NCI-H345 treated with DMSO at 0.1 percent for 48 hours (cell line): ENCODE measurements around the gene FAM20C.

Experiments used
- DNase-seq: peaks from one replicate; lab custom pipeline; 2025; ENCODE audit not compliant: unreplicated experiment; lab: John Stamatoyannopoulos, UW

Gene FAM20C

DNA sequence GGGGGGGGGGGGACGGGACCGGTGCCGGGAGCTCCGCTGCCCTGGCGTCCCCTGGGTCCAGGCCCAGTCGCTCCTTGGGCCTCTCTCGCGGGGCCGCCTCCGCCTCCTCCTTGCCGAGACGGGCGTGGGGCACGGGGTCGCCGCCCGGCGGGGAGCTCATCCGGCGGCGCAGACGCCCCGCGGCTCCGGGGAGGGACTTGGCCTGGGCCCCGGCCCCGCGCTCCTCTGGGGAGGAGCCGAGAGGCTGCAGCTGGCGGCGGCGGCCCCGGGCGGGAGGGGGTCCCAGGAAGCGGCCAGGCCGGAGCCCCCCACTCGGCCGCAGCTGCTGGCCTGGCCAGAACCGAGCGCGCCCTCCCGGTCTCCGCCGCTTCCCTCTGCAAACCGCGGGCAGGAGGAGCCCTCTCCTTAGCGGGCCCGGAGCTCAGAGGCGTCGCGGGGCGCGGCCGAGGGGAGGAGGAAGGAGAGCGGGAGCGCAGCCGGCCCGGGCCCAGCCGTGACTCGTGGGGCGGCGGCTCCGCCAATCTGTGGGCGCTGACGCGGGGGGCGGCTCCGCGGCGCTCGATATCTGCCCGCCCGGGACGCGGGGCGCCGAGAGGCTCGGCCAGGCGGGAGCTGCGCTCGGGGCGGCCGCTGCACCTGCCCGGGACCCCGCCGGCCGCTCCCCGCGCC, at the start of gene FAM20C:
TSS of gene FAM20C (plus strand) at position 591 of the 669 bp plus-strand sequence. CDS start 629 bp downstream, outside the sequence.
- DNase-seq: peak; percentile 40

DNA sequence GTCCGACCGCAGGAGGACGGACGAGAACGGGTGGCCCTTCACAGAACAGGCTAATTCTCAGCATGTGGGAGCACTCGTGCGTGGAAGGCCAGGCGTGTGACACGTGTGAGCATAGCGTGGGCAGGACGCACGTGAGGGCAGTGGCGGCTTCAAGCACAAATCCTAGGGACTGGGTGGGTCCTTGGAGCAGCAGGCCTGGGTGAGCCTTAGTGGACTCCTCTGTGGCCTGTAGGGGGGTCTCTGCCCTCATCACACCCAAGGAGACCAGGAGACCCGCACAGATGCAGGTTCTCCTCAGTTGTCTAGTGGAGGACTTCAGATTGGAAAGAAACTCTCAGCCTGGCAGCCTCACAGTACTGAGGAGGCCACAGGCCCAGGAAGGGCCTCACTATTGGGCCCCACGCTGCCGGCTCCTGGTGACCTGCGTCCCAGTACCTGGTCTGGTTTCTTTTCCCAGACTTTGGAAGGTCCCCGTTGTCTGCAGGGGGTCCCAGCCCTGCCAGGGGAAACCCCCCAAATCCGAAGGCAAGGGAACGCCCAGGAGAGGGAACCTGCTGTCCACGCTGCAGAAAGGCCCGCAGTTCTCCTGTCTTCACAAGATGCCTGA, 49.1 kb upstream of the FAM20C start:
- DNase-seq: no peak

DNA sequence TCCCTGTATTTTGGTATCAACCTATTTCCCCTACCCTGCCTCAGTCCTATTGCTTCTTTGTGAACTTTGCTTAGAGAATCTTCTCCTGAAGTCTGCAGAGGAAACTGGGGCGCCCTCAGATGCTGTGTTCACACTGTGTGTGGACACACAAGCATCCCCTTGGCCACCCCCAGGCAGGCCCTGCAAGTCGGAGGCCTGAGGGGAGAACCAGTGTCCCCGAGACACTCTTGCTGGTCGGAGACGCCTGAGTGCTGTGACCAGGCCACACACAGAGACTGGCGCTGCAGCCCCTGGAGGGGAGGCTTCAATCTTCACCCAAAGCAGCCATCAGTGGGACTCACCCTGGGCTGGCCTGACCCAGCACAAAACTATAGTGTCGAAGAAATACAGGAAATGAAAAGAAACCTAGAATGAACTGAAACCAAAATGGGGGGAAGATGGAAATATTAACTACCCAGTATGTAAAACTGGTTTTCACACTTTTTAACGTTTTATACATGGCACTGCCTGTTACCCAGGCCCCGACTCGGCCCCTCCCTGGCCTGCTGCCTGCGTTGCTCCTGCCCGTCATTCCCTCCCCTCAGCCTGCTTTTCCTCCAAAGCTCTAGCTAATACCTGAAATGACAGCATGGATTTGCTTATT, 48.4 kb upstream of the FAM20C start:
- no peak for DNase-seq

DNA sequence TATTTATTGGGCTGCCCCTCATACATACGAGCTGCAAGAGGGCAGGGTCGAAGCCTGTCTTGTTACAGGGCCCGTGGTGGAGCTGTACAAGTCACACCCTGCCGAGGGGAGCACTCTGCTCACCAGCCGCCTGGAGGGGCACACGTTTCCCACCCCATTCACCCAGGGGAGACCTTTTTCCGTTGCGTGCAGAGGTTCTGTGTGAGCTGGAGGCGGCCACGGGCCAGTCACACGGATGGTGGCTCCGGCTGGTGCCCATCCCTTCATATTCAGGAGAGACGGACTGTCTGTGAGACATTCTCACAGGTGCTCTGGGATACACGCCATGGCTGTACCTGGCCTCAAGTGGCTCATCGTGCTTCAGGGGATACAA, 47.9 kb upstream of the FAM20C start:
- no peak for DNase-seq

DNA sequence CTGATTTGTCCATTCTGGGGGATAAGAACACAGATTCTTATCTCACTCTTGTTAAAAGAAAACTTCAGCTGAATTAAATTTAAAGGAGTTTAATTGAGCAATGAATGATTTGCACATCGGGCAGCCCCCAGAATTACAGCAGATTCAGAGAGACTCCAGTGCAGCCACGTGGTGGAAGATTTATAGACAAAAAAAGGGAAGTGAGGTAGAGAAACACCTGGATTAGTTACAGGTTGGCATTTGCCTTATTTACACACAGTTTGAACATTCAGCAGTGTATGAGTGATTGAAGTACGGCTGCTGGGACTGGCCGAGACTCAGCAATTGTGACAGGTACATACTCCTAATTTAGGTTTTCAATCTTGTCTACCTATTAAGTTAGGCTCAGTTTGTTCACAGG, 46.5 kb upstream of the FAM20C start:
- DNase-seq: no peak

DNA sequence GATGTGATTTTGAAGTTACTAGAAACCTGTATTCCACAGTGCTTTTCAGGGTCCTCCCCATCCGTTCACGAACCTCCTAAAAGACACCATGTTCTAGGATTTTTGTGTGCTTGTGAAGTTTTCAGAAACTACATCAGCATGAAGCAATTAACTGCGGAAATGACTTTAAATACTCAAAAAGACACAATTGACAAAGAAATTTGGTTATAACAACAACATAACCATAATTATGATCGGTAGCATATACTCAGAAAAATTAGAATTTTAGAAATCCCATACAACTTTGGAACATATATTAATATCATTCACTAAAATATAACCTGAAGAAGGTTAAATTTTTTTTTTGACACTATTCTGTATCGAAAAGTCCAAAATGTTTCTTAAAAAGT, 43.8 kb upstream of the FAM20C start:
- no peak for DNase-seq

DNA sequence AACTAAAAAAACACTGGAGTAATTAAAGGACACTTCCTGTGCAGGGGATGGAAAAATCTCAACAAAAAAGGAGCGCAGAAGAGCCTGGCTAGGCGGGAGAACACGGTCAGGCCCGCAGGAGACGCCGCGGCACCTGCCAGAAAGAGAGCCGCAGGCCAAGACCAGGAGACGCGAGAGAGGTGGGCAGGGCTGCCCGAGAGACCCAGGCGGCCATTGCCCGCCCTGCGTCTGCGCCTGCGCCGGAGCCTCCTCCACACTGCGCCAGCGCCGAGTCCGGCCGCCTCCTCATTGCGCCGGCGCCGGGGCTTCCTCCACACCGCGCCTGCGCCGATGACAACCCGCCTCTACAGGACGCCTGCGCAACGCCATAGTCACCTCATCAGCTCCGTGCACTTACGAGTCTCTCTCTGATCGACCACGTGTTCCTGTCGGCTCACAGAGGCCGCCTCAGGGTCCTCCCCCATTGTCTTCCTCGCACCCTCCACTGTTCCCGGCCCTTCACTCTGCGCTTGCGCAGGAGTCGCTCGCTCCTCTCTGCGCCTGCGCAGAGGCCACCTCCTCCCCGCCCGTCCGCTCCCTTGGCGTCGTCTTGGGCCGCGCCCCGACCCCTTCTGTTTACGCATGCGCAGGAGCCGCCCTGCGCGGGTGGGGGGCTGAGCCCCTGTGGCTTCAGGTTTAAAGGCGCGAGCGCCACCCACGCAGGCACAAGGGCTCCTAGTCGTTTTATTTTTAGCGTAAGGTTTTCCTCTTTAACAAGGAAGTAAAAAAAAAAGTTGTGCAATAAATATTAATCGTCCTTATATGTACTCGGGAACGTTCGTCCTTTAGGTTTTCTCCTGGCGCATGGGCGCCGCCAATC, 43.2 kb upstream of the FAM20C start:
- DNase-seq: peak; percentile 96

DNA sequence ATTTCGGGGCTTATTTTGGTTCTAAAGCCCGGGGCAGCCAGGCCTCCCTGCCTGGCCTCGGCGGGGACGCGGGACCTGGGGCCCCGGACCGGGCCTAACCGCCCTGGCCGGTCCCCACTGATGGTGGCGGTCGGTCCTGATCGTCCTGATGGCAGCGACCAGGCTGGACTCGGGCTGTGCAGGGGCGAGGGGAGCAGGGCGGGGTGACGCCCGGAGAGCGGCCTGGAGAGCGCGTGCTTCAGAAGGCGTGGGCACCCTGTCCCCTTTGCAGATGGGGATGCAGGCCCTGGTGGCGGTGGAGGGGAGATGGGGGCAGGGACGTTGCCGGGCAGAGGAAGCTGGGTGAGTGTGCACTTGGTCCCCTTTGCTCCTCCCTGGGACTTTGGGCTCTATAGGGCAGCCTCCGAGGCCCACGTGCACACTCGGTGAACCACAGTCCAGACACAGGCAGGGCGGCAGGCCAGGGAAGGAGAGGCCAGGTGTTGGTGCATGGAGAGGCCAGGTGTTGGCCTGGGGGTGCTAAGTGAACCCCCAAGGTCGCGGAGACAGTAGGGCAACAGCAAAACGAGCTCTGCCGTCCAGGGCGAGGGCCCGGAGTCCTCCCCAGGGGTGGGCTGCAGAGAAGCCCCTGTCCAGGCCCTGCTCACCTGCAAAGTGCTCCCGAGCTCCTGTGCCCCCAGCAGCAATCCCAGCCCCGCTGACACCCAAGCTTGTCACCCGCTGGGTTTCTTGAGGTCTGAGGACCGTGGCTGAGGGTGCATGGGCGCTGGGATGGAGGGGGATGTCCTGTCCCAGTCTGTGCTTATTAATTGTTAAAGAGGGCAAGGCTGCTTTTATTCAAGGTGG, 42.4 kb upstream of the FAM20C start:
- DNase-seq: no peak

DNA sequence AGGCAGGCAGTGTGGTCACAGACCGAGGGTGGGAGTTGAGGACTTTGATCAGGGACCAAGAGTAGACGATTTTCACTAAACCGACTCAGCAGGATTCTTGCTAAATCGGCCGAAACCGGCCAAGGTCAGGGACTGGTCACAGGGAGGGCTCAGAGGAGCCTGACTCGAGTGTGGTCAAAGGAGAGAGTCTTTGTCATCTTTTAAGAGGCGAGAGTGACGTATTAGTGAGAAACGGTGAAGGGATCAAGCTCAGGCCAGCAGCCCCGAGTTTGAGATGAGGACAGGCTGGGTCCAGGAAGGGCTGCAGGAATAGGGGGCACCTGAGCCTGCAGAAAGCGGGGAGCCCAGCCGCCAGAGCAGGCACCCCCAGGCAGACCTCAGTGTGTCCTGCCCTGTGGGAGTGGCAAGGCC, 41.6 kb upstream of the FAM20C start:
- DNase-seq: no peak

DNA sequence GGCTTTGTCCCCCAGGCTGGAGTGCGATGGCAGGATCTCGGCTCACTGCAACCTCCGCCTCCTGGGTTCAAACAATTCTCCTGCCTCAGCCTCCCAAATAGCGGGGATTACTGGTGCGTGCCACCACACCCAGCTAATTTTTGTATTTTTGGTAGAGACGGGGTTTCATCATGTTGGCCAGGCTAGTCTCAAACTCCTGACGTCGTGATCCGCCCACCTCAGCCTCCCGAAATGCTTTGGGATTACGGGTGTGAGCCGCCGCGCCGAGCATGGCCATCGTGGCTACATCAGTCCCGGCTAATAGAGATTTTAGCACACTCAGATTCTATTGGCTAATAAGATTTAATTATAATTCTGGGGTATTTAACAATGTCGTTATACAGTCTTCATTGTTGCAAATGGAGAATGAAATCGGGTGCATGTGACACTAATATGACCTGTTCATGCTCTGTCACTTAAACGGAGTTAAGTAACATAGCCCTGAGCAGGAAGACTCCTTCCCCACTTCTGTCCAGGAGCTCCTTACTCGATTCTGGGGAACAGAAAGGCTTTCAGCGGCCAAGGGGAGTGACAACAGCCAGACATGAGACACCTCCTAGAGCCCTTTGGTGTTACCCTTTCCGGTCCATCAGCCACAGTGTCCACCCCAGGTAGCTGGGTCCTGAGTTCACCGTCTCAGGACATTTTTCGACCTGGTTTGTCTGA, 40.9 kb upstream of the FAM20C start:
- DNase-seq: no peak

DNA sequence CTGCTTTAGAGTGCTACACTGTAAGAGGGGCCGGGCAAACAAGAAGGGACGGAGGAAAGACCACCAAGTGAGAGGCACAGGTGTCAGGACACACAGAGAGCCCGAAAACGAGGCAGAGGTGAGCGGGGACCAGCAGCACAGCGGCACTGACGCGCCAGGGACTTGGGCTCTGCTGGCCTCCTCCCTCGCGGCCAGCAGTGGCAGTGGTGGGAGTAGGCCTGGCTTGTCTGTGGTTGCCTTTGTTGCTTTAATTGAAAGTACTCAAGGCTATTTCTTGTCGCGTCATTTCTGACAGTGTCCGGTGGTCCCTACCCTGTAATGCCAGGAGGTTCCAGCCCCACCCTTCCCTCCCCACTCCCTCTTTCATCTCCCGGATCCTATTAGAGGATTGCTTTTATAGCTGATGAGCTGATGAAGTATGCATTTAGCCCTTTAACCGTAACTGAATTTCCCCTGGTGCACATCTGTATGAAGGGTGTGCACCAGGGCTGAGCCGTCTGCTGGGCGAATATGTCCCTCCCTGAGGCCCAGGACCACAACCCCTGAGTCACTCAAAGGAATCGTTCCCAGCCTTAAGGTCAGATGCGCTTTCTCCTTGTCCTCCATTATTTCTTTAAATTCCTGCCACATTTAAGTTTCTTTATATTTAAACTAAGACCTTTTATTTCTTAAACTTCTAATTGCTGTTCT, 39.5 kb upstream of the FAM20C start:
- no peak for DNase-seq

DNA sequence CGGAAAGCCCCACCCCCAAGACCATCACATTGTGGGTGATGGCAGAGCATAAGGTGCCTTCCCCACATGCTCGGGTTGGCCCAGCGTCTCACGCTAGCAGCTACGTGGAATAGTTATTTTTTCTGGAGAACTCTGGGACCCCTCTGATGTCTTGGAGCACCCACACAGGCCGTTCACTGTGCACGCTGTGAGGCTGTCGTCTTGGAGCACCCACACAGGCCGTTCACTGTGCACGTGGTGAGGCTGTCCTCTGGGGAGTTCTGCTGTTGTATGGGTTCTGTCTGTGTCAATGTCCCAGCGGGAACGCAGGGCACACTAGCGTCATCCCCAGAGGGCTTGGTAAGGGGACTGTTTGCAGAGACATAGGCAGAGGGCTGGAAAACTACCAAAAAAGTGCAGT, 38.8 kb upstream of the FAM20C start:
- no peak for DNase-seq

DNA sequence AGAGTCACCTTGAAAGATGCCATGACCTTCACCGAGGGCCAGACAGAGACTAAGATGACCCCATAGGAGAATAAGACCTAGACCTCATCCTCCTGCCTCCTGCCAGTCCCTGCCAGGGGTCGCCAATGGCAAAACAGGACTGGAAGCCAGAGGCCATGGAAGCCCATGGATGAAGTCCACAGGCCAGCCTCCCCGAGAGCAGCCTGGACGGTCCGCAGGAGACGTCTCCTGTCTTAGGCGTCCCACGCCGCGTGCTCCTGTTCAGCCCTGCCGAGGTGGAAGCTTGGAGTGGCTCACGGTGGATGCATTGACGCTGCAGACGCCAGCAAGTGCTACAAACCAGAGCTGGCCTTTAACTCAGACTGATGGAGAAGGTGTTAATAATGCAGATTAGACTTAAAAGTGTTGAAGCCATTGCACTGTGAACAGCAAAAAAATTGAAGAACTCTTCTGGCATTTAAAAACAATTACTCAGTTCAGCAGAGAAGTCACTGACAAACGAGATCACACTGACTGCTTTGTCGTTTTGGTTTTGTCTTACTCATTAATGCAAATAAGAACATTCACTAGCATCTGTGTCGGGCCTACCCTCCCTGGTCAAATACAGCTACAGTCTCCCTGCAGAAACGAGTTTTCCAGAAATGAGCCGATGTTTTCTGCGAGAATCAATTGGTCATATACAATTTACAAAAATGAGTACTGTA, 38.1 kb upstream of the FAM20C start:
- no peak for DNase-seq

DNA sequence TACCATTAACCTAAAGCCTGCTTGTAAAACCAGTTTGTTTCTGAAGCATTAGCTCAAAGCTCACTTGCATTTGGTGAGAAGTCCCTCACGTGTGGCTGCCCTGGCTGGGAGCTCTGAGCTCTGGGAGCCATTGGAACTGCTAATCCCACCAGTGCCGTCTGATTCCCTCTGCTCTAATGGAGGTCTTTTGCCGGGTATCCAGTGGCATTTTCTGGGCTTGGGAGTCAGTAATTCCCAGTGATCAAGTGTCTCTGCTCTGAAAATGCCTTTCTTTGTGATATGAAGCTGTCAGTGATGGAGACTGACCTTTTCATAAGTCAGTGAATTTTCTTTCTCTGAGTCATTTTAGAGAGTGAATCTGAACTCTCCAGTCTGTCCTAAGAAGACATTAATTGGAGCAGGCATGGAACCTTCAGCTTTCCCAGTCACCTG, 36.9 kb upstream of the FAM20C start:
- no peak for DNase-seq

DNA sequence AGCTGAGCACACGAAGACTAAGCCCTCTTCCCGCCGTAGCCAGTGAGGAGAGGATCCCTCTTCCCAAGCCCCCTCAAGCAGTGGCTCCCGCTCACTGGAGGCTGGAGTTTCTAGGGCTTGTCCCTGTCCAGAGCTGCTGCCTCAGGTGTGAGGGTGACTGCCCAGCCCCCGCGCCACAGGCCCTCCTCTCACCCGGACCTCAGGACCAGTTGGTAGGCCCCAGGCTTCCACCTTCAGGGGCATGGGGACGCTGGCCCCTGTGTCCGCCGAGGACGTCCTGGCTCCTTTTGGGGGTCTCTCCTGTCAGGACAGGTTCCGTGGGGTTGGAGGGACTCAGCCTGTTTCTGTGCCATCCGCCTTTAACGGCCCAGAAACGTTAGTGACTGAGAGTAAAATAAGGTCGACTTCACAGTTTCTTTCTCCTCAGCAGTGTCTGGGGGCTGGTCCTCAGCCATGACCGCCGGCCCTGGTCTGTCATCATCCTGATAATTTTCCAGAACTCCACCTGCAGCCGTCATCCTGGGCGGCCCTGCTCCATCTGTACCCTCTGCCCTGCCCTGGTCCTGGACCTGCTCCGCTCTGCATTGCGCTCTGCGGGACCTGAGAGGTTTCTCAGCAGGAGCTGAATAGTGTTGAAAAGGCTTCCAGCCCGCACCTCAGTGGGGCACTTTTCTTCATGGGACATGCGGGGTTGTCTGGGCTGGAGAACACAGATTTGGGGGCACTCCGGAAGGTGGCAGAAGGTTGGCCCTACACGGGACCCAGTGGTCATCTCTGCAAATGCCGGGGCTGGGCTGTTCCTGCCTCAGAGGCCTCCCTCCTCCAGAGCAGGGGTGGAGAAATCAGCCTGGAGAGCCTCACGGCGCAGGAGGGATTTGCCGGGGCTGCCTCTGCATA, 36.0 kb upstream of the FAM20C start:
- DNase-seq: no peak

DNA sequence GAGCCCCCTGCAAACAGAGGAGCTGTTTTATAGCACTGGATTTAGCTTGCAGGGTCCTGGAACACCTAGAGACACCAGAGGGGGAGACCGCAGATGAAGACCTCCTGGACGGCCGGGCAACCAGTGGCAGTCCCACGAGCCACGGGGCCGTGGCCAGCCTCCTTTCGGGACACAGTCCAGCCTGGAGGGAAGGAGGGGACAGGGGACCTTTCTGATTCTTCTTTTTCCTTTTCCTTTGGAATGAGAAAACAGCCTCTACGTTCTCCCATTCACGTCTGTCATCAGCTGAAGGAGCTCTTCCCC, 35.4 kb upstream of the FAM20C start:
- no peak for DNase-seq

DNA sequence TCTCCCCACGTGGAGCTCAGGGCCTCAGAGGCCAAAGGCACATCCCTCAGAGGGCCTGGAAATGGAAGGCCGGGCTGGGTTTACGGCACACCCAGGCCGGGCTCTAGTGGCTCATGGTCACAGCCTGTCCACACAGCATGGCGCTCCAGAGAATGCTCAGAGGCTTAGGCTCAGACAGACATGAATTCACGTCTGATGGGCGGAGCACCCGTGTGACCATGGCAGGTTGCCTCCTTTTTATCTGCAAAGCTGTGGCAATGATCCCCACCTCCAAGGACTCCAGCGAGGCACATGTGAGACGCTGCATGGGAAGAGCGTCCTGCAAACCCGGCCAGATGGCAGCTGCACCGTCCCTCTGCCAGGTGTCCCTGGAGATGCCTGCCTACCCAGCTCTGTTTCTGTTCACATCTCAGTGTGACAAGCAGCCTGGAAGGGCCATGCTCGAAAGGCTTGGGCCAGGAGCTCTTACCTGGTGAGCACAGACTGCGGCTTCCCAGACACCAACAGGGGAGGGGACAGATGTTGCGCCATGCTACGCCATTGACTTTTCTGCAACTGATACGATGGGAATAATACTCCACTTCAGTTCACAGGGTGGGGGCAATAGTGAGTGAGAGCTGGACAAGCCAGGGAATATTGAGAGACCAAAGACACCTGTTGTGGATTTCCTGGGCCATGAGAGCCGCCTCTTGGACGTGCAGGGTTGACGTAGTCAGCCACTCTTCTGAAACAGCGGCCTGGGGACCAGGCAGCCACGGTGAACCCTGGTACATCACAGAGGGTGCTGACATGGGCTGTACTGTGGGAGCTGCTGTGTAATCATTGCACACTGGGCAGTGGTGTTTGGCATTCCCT, 34.4 kb upstream of the FAM20C start:
- DNase-seq: no peak
